Astrocyte (in vitro differentiated cells and primary cell): ENCODE results near the gene WNT8B.

ENCODE experiments used
- CTCF ChIP-seq: IDR thresholded peaks from 2 replicates; pipeline ENCODE4 v1.5.1; 2011; ENCODE audit warnings: low read depth, mild to moderate bottlenecking, inconsistent platforms, low read length, moderate library complexity; ENCODE audit not compliant: insufficient read depth
- EZH2 ChIP-seq: IDR thresholded peaks from 2 replicates; pipeline ENCODE4 v1.6.1; 2012; ENCODE audit warnings: mild to moderate bottlenecking, low read length, inconsistent platforms; ENCODE audit not compliant: insufficient read depth

- TF ChIP-seq CTCF (no peak), EZH2 (no peak)
These were observed 21.3 kb downstream of the WNT8B start for GRCh38 chr10:100483876-100484666.
